HepG2 (cell line): ENCODE data around the gene NEK6. TPM values are rescaled to one million over a fixed set of nuclear protein-coding genes. Genes with fewer than 3 reads are reported as not detected.

Experiments used
- ADNP ChIP-seq: sonication (generic); formaldehyde crosslinking; IDR thresholded peaks from 2 replicates; pipeline ENCODE4 v1.4.0; 2020; ENCODE audit warnings: missing genetic modification reagents
- BCL3 ChIP-seq: sonication (generic); formaldehyde crosslinking; IDR thresholded peaks from 2 replicates; pipeline ENCODE4 v1.5.1; 2020; ENCODE audit warnings: mild to moderate bottlenecking, missing genetic modification reagents, moderate library complexity
- CEBPG ChIP-seq: IDR thresholded peaks from 2 replicates; pipeline ENCODE4 v1.6.1; 2016
- HOXA5 ChIP-seq: sonication (generic); formaldehyde crosslinking; IDR thresholded peaks from 2 replicates; pipeline ENCODE4 v1.4.0; 2020; ENCODE audit warnings: missing genetic modification reagents
- IRF9 ChIP-seq: sonication (generic); formaldehyde crosslinking; IDR thresholded peaks from 2 replicates; pipeline ENCODE4 v1.8.0; 2022; ENCODE audit warnings: missing genetic modification reagents, mild to moderate bottlenecking, borderline replicate concordance
- MATR3 ChIP-seq: sonication (generic); formaldehyde crosslinking; IDR thresholded peaks from 2 replicates; pipeline ENCODE4 v1.4.0; 2020; ENCODE audit warnings: missing genetic modification reagents
- MAX ChIP-seq: IDR thresholded peaks from 2 replicates; pipeline ENCODE4 v1.6.1; 2012; ENCODE audit warnings: inconsistent platforms
- MAZ ChIP-seq, 2 experiments: sonication (generic) in 1 of 2; formaldehyde crosslinking in 1 of 2; IDR thresholded peaks; 2 replicates each; pipeline versions ENCODE4 v1.5.0 to v1.6.1; 2012 to 2020; ENCODE audit warnings: low read depth in 2 of 2, mild to moderate bottlenecking in 2 of 2, borderline replicate concordance in 1 of 2, improper control_type of control experiment in 1 of 2, low read length in 1 of 2, missing genetic modification reagents in 1 of 2, moderate library complexity in 1 of 2
- MBD4 ChIP-seq: IDR thresholded peaks from 2 replicates; pipeline ENCODE4 v1.6.1; 2012; ENCODE audit warnings: low read length, inconsistent platforms, borderline replicate concordance
- MED8 ChIP-seq: sonication (generic); formaldehyde crosslinking; IDR thresholded peaks from 2 replicates; pipeline ENCODE4 v1.8.1; 2023; ENCODE audit warnings: mild to moderate bottlenecking, missing genetic modification reagents; ENCODE audit not compliant: insufficient replicate concordance
- POGZ ChIP-seq: sonication (generic); formaldehyde crosslinking; IDR thresholded peaks from 2 replicates; pipeline ENCODE4 v1.4.0; 2020; ENCODE audit warnings: mild to moderate bottlenecking, missing genetic modification reagents
- THAP11 ChIP-seq: IDR thresholded peaks from 2 replicates; pipeline ENCODE4 v1.6.1; 2016; ENCODE audit warnings: missing biosample characterization, missing genetic modification reagents
- ZBTB38 ChIP-seq: sonication (generic); formaldehyde crosslinking; IDR thresholded peaks from 2 replicates; pipeline ENCODE4 v1.5.1; 2020; ENCODE audit warnings: mild to moderate bottlenecking, missing genetic modification reagents
- ZBTB40 ChIP-seq, 2 experiments: fragments of 450-650 bp in 1 of 2; sonication (generic) in 1 of 2; formaldehyde crosslinking in 1 of 2; IDR thresholded peaks; 2 replicates each; pipeline versions ENCODE4 v1.6.1 to v1.8.0; 2016 to 2022; ENCODE audit warnings: antibody characterized with exemption in 1 of 2, mild to moderate bottlenecking in 1 of 2, missing genetic modification reagents in 1 of 2
- ZNF337 ChIP-seq: sonication (generic); formaldehyde crosslinking; IDR thresholded peaks from 2 replicates; pipeline ENCODE4 v1.5.1; 2020; ENCODE audit warnings: missing genetic modification reagents, low read depth, mild to moderate bottlenecking, borderline replicate concordance
- ZNF460 ChIP-seq: sonication (generic); formaldehyde crosslinking; IDR thresholded peaks from 2 replicates; pipeline ENCODE4 v1.5.1; 2020; ENCODE audit warnings: missing genetic modification reagents, mild to moderate bottlenecking, borderline replicate concordance
- ZNF772 ChIP-seq: sonication (generic); formaldehyde crosslinking; IDR thresholded peaks from 2 replicates; pipeline ENCODE4 v1.5.0; 2020; ENCODE audit warnings: mild to moderate bottlenecking, missing genetic modification reagents
- polyA plus RNA-seq, 8 experiments: library from polyadenylated mRNA; depleted of rRNA in 3 of 8; stranded (reverse) in 7 of 8; unstranded in 1 of 8; fragments of >200 nt; fragmentation: Illumina TruSeq in 4 of 8; extraction: Trizol in 4 of 8; gene quantifications; 2 replicates each; pipeline versions ENCODE4 v1.2.1 to v1.2.3, GENCODE V29; 2011 to 2016; ENCODE audit warnings: low read depth in 4 of 8, missing spikeins in 1 of 8, mixed read lengths in 1 of 8; ENCODE audit not compliant: insufficient read depth in 1 of 8
- total RNA-seq, 5 experiments: library from RNA; depleted of rRNA; stranded (reverse); fragments of >200 nt; fragmentation: Illumina TruSeq; extraction: Trizol; gene quantifications; 2 replicates each; pipeline ENCODE4 v1.2.3, GENCODE V29; 2016; ENCODE audit warnings: low read depth in 1 of 5

Gene NEK6
- total and polyA plus RNA-seq, 2 of the 13 experiments (the other 11 are each of a cell fraction or from before 2014, with no cell fraction given) = 30.4 to 119 TPM

GRCh38 chr9:124257070-124257843, 492 bp upstream of the NEK6 start (continued):
- TF ChIP-seq IRF9 (no peak), BCL3 (CRISPR knock-in tag) (no peak), ADNP (CRISPR knock-in tag) (peak; percentile 92), MAX (0 out of 2 replicates have a peak, but pooled peaks have one; percentile 13), ZNF772 (CRISPR knock-in tag) (no peak), THAP11 (no peak), HOXA5 (CRISPR knock-in tag) (no peak), MED8 (no peak), MAZ (IDR thresholded peaks at IDR 0.05; ENCODE audit: borderline replicate concordance, low read depth, low read length) (no peak), MAZ (CRISPR knock-in tag; IDR thresholded peaks at IDR 0.05; ENCODE audit: low read depth) (no peak), CEBPG (CRISPR knock-in tag) (no peak), ZNF337 (CRISPR knock-in tag) (no peak), MBD4 (no peak), ZNF460 (CRISPR knock-in tag) (no peak), ZBTB38 (CRISPR knock-in tag) (no peak), MATR3 (CRISPR knock-in tag) (no peak), POGZ (CRISPR knock-in tag) (0 out of 2 replicates have a peak, but pooled peaks have one; percentile 24), ZBTB40 (IDR thresholded peaks at IDR 0.05) (no peak), ZBTB40 (CRISPR knock-in tag; IDR thresholded peaks at IDR 0.05) (0 out of 2 replicates have a peak, but pooled peaks have one; percentile 15)
